GM18520 (cell line): ENCODE results near the gene CDH15.
"Not testable (repeated sequence)": the region's sequence is repeated elsewhere in the genome, so short reads cannot be mapped to it uniquely, and the experiment has no call there.

ENCODE experiments used
- ATAC-seq: cut with Tn5 transposase; IDR thresholded peaks from one replicate; pipeline ENCODE4 v1.9.1; 2021; ENCODE audit not compliant: unreplicated experiment

The CDH15 gene

DNA sequence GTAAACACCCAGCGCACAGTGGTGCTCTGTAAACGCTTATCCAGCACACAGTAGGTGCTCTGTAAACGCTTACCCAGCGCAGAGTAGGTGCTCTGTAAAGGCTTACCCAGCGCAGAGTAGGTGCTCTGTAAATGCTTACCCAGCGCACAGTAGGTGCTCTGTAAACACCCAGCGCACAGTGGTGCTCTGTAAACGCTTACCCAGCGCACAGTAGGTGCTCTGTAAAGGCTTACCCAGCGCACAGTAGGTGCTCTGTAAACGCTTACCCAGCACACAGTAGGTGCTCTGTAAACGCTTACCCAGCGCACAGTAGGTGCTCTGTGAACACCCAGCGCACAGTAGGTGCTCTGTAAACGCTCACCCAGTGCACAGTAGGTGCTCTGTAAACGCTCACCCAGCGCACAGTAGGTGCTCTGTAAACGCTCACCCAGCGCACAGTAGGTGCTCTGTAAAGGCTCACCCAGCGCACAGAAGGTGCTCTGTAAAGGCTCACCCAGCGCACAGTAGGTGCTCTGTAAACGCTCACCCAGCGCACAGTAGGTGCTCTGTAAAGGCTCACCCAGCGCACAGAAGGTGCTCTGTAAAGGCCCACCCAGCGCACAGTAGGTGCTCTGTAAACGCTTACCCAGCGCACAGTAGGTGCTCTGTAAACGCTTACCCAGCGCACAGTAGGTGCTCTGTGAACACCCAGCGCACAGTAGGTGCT lies 14.5 kb downstream of the CDH15 start:
- ATAC-seq: not testable (repeated sequence)

DNA sequence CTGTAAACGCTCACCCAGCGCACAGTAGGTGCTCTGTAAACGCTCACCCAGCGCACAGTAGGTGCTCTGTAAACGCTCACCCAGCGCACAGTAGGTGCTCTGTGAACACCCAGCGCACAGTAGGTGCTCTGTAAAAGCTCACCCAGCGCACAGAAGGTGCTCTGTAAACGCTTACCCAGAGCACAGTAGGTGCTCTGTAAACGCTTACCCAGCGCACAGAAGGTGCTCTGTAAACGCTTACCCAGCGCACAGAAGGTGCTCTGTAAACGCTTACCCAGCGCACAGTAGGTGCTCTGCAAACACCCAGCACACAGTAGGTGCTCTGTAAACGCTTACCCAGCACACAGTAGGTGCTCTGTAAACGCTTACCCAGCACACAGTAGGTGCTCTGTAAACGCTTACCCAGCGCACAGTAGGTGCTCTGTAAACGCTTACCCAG lies 15.1 kb downstream of the CDH15 start:
- not testable (repeated sequence) for ATAC-seq

DNA sequence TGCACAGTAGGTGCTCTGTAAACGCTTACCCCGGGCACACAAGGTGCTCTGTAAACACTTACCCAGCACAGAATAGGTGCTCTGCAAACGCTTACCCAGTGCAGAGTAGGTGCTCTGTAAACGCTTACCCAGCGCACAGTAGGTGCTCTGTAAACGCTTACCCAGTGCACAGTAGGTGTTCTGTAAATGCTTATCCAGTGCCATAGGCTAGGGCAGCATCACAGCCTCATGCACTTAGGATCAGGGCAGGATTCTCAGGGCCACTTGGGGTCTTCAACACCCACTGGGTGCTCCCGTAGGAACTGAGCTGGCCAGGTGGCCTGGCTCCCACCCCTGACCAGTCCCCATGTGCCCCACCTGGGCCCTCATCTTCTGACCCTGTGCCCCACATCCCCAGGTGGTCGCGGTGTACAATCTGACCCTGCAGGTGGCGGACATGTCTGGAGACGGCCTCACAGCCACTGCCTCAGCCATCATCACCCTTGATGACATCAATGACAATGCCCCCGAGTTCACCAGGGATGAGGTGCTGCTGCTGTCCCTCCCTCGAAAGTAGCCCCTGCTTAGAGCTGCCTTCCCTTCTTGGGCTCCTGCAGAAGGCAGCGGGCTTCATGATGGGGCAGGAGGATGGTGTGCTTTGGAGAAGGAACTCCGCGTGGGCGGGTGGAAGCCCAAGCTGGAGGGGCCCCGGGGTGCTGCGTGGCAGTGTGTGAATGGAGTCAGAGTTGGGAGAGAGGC lies 15.7 kb downstream of the CDH15 start:
- ATAC-seq: no peak

DNA sequence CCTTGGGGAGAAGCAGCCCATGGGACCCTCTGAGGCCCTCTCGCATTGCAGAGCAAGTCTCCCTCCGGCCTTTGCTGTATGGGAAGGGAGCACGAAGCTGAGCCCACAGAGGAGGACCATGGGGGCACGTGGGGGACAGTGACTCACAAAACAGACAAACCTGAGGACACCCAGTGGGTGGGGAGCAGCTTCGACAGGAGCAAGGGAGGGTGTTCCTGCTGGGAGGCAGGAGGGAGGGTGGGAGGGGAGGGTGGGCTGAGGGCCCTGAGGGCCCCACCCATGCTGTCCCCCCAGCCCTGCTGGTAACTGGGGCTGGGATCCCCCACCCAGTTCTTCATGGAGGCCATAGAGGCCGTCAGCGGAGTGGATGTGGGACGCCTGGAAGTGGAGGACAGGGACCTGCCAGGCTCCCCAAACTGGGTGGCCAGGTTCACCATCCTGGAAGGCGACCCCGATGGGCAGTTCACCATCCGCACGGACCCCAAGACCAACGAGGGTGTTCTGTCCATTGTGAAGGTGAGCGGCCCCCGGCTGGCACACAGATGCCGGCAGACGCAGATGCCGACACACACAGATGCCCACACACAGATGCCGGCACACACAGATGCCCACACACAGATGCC lies 16.3 kb downstream of the CDH15 start:
- no peak for ATAC-seq

DNA sequence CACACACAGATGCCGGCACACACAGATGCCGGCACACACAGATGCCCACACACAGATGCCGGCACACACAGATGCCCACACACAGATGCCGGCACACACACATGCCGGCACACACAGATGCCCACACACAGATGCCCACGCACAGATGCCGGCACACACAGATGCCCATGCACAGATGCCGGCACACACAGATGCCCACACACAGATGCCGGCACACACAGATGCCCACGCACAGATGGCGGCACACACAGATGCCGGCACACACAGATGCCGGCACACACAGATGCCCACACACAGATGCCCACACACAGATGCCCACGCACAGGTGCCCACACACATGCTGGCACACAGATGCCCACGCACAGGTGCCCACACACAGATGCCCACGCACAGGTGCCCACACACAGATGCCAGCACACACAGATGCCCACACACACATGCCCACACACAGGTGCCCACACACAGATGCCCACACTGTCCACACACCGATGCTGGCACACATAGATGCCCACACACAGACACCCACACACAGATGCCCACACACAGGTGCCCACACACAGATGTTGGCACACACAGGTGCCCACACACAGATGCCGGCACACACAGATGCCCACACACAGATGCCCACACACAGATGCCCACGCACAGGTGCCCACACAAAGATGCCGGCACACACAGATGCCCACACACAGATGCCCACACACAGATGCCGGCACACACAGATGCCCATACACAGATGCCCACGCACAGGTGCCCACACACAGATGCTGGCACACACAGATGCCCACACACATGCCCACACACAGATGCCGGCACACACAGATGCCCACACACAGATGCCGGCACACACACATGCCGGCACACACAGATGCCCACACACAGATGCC lies 17.2 kb downstream of the CDH15 start:
- ATAC-seq: not testable (repeated sequence)

DNA sequence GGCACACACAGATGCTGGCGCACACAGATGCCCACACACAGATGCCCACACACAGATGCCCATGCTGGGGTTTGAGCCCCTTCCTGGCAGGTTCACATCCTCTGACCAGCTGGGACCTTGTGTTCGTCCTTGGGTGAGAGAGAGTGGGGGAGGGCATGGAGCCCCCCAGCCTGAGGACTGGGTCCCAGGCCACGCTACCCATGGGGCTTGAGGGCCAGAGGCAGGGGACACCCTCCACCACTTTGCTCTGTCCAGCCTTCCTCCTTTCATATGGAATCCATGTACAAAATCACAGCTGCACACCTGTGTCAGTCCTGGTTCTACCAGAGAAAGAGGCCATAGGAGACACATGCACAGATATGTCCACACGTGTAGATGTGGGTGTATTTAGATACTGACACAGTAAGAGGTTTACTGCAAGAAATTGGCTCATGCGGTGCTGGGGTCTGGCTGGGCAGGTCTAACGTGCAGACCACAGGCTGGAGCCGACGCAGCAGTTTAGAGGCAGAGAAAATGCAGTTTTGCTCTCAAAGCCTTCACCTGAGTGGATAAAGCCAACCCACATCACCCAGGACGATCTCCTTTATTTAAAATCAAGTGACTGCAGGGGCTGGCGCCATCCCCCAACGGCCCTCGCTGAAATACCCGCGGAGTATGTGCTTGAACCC lies 17.9 kb downstream of the CDH15 start:
- ATAC-seq: no peak

DNA sequence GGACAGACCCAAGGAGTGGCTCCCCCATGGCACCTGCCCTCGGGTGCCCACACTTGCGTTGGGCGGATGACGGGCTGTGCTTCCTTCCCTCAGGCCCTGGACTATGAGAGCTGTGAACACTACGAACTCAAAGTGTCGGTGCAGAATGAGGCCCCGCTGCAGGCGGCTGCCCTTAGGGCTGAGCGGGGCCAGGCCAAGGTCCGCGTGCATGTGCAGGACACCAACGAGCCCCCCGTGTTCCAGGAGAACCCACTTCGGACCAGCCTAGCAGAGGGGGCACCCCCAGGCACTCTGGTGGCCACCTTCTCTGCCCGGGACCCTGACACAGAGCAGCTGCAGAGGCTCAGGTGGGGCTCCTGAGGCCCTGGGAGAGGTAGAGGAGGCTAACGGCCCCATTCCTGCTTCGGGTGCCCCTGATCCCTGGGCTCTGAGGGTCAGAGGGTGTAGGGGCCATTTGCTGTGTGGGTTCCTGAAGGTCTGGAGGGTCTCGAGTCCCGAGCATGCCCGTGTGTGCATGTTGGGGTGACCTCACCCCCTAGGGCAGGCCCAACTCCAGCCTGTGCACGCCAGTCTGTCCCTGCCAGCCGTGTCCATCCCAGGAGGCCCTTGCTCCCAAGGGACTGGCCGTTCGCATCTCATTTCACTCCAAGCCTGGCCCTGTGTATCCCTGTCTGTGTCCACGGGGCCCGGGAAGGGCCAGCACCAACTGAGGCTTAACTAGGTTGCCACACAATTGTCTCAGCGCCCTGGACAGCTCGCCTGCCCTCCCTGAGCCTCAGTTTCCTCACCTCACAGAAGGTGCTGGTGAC lies 18.8 kb downstream of the CDH15 start:
- no peak for ATAC-seq

DNA sequence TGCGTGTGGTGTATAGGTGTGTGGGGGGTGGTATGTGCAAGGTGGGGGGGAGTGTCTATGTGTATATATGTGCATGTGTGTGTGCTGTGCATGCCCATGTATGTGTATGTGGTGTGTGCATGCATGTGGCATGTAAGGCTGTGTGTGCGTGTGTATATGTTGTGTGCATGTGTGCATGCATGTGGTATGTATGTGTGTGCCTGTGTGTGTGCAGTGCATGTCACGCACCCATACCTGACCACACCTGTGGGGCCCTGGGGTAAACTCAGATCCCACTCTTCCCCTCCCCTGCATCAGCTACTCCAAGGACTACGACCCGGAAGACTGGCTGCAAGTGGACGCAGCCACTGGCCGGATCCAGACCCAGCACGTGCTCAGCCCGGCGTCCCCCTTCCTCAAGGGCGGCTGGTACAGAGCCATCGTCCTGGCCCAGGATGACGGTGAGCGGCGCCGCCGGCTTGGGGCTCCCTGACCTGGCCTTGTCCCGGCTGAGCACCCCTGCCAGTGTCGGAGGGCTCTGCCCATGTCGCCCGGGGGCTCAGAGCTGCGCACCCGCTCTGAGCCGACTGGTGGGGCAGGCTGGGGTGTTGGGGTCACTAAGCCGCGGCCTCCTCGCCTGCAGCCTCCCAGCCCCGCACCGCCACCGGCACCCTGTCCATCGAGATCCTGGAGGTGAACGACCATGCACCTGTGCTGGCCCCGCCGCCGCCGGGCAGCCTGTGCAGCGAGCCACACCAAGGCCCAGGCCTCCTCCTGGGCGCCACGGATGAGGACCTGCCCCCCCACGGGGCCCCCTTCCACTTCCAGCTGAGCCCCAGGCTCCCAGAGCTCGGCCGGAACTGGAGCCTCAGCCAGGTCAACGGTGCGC lies 19.7 kb downstream of the CDH15 start:
- ATAC-seq: no peak

- ATAC-seq: no peak
These were observed 20.3 kb downstream of the CDH15 start for GRCh38 chr16:89191901-89192185.

DNA sequence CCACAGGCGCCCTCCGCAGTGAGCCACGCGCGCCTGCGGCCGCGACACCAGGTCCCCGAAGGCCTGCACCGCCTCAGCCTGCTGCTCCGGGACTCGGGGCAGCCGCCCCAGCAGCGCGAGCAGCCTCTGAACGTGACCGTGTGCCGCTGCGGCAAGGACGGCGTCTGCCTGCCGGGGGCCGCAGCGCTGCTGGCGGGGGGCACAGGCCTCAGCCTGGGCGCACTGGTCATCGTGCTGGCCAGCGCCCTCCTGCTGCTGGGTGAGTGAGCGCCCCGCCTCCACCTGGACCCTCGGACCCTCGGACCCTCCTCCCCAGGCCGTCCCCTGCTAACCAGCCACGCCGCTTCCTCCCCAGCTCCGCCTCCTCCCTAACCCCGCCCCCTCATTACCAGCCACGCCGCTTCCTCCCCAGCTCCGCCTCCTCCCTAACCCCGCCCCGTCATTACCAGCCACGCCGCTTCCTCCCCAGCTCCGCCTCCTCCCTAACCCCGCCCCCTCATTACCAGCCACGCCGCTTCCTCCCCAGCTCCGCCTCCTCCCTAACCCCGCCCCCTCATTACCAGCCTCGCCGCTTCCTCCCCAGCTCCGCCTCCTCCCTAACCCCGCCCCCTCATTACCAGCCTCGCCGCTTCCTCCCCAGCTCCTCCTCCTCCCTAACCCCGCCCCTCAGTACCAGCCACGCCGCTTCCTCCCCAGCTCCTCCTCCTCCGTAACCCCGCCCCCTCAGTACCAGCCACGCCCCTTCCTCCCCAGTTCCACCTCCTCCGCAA lies 20.8 kb downstream of the CDH15 start:
- ATAC-seq: not testable (repeated sequence)

GRCh38 chr16:89192956-89193575 lies 21.5 kb downstream of the CDH15 start:
- ATAC-seq: no peak

- ATAC-seq: no peak
These were observed 22.2 kb downstream of the CDH15 start for GRCh38 chr16:89193576-89194293.

GRCh38 chr16:89194340-89195311 lies 23.1 kb downstream of the CDH15 start:
- ATAC-seq: no peak

- ATAC-seq: no peak
These were observed 24.1 kb downstream of the CDH15 start for GRCh38 chr16:89195521-89196171.

DNA sequence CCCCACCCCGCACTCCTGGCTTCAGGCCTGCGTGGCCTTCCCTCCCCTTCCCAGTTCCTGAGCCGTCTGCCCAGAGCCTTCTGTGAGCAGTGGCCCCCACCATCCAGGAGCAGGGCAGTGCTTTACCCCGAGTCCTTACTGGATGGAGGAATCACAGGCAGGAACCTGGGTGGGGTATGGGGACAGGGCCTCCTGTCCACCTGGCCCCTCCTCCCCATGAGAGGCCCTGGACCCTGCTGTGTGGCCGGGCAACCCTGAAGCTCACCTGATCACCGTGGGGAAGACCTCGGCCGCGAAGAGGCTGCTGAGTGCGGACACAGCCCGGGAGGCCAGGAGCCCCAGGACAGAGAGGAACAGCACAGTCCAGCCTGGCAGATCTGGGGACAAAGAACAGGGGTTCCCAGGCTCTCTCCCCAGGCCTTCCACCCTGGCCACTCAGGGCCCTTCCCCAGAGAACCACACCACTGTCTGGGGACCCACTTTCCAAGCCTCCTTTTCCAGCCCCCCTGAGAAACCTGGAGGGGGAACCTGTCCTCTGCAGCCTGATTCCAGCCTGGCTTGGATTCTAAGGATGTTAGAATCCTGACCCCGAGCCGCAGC lies 25.6 kb downstream of the CDH15 start:
- no peak for ATAC-seq
